KBM-7 (cell line): ENCODE results near the gene ADGRG1.

Experiments used
- DNase-seq: peaks from one replicate; pipeline ENCODE4 v3.0.0-alpha.2; 2015
- in situ Hi-C: fragments of 300-500 bp; cut with MboI; formaldehyde crosslinking; loops from 2 replicates; pipeline ENCODE4 v1.14.3; 2020; ENCODE audit warnings: low sequenced_read_pairs, low pct_unique_long_range_greater_than_20kb, mixed read lengths

Gene ADGRG1

DNA sequence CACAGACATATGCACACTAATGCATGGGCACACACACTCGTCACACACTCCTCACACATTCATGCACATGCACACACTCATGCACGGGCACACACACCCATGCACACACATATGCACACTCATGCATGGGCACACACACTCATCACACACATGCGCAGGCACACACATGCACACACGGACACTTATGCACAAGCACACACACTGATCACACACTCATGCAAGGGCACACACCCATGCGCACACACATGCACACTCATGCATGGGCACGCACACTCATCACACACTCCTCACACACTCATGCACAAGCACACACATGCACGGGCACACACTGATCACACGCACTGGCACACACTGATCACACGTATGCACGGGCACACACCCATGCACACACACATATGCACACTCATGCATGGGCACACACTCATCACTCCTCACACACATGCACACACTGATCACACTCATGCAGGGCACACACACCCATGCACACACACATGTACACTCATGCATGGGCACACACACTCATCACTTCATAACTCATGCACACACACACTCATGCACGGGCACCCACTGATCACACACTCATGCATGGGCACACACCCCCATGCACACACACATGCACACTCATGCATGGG lies 16.1 kb downstream of the ADGRG1 start:
- no peak for DNase-seq
- in situ Hi-C loops, result loop anchor here (10.0 kb wide), 1 partner anchor 50 kb away; no protein-coding TSS in a partner anchor

DNA sequence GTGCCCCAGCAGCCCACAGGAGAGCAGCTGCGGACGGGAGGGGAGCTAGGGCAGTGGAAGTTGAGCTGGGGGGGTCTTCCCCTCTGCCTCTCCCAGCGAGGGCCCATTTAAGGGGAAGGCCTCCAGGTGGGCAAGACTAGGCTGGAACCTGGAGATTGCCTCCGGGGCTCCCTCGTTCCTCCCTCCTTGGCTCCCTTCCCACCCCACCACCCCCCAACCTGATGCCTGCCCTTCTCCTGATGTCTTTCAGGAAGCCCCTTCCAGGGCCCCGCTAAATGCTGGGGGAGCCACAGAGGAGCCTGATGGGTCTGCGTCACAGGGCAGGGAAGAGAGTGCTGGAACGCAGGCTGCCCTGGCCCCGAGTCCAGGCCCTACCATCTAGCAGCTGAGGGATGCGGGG lies 16.7 kb downstream of the ADGRG1 start:
- in situ Hi-C loops, result loop anchor here (10.0 kb wide), 1 partner anchor 50 kb away; no protein-coding TSS in a partner anchor
- DNase-seq, result no peak

DNA sequence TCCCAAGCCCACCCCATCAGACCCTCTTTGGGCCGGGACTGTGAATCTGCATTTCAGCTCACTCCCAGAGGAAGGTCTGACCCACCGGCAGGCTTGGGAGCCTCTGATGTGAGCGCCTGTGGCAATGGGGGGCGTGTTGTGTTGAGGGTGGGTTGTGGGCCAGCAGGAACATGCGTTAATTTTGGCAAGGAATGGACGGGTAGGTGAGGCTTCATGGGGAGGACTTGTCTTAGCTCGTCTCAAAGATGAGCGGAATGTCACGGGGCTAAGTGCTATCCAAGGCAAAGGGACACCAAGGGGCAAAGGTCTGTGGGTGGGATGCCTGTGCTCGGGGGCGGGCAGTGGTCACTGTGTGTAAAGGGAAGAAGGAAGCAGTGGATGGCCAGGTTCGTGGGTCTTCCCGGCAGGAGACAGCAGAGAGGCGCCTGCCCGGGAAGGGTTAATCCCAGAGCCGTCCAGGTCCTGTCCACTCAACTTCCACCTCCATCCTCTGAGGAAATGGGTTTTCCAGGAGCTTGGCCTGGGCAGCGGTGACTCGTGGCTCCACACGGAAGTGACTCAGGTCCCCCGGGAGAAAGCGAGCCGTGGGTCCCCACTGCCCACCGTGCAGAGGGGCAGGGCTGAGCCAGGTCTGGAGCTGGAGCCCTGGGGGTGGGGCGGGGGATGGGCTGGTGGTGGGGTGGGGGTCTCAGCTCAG lies 17.4 kb downstream of the ADGRG1 start:
- in situ Hi-C loops, result loop anchor here (10.0 kb wide), 1 partner anchor 51 kb away; no protein-coding TSS in a partner anchor
- DNase-seq, result no peak

DNA sequence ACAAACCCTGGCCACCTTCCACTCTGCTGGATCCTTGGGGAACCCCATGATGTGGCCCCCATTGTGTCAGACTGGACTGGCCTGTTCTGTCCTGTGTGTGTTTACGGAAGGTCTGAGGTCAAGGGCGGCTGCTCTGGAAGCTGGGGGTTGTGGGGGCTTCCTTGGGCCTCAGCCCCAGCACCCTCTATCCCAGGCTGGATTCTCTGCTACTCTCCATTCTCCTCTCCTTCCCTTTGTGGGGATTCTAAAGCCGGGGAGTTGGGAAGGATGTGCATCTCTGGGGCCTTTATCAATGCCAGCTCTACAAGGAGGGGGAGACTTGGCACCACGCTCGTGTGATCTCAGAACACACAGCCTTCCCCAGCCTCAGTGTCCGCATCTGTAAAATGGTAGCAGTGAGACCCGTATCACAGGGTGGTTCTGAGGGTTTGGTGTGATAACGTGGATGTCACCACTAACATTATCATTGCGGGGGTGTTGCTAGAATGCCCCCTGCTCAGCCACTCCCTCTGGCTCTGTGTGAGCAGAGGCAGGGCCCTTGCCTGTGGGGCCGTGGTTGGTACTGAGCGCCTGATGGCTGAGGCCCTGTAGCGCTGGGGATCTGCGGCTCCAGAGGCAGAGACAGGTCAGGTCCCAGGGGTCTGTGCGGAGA lies 18.1 kb downstream of the ADGRG1 start:
- in situ Hi-C loops, result loop anchor here (10.0 kb wide), 1 partner anchor 52 kb away; no protein-coding TSS in a partner anchor
- no peak for DNase-seq

DNA sequence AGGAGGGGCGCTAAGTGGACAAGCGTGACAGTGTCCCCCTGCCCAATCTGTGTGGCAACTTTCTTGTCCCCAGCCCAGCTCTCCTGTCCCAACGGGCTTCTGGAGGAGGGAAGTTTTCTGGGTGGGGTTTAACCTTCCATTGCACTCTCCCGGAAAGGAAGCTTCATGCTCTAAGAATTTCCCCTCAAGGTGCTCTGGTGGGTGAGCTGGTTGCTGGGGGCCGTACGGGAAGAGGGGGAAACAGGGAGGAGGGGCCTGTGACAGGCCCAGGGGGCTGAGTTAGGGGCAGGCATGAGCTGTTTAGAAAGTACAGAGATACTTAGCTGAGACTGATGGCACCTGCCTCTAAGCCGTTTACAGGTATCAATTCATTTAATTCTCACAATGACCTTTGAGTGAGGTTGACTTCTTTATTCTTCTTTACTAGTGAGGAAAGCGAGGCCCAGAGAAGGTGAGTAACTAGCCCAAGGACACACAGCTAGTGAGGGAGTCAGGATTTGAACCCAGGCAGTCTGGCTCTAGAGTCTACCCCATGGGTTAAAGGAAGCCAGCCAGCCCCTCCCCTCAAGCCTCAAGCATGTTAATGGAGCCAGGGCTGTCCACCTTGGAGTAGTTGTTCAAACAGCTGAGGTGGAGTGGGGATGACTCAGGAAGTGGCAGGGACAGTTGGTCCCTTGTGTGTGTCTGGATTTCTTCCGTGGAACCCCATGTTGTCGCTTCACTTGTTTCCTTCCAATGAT lies 18.9 kb downstream of the ADGRG1 start:
- no peak for DNase-seq
- in situ Hi-C loops, result loop anchor here (10.0 kb wide), 1 partner anchor 53 kb away; no protein-coding TSS in a partner anchor

DNA sequence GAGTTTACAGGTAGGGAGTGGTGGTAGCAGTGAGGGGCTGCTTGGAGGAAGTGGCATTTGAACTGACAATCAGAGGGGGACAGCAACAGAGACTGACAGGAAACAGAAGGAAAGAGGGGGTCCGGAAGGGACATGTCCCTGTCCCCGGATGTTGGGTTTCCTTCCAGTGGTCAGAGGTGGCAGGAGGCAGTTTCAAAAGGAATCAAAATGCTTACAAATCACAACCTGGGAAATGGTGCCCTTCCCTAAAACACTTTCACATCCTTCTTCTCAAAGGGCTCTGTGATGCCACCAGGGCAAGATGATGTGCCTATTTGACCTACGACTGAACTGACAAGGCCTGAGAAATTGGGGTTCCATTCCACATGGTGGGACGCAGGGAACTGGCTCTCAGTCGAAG lies 19.7 kb downstream of the ADGRG1 start:
- in situ Hi-C loops, result loop anchor here (10.0 kb wide), 1 partner anchor 53 kb away; no protein-coding TSS in a partner anchor

DNA sequence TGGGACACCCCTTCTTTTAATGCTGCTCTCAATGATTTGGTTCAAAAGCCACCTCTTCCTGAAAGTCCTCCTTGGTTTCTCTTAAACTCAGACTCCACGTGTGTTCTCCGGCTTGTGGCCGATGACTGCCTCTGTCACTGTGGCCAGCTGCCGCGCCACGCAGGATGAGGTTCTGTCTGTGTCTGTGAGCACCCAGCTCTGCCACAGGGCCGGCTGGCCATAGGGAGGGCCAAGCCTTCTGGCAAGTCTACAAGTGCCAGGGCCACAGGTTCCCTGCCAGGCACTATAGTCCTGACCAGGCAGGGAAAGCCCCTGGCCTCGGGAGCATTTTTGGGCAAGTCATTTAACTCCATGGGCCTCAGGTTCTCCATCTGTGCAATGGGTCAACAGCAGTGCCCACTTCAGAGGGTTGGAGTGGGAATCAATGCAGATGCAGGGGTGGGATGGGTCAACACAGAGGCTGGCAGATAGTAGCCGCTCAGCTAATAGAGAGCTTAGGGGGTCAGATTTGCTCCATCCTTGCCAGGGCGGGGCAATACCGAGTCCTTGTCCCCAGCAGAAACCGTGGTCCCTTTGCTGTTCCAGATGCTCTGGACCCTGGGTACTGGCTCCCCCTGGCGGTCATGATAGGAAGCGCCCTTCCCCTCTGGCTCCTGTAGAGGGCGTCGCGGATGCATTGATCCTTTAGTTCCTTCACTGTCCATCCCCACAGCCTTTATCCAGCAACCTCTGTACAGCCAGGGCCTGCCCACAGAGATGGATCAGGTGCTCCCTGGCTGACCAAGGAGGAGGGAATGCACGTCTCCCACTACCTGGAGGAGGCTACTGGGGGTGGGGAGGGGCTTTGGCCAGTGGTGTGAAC lies 20.4 kb downstream of the ADGRG1 start:
- in situ Hi-C loops, result loop anchor here (10.0 kb wide), 1 partner anchor 54 kb away; no protein-coding TSS in a partner anchor
- peak; percentile 98 for DNase-seq

More for the DNA sequence above, 19.7 kb downstream of the ADGRG1 start:
- no peak for DNase-seq

DNA sequence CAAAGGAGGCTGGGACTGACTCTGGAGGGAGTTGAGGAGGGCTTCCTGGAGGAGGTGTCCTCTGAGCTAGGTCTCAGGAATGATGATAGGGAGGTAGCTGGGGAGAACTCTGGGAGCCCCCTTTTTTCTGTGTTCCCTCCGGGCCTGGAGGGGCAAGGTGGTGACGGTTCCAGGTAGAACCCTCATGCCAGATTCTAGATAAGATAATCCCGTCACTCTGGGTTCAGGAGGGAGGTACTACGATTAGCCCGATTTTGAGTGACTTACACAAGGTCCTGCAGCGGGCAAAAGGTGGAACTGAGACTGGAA lies 21.0 kb downstream of the ADGRG1 start:
- in situ Hi-C loops, result loop anchor here (10.0 kb wide), 1 partner anchor 55 kb away; no protein-coding TSS in a partner anchor
- DNase-seq, result no peak

DNA sequence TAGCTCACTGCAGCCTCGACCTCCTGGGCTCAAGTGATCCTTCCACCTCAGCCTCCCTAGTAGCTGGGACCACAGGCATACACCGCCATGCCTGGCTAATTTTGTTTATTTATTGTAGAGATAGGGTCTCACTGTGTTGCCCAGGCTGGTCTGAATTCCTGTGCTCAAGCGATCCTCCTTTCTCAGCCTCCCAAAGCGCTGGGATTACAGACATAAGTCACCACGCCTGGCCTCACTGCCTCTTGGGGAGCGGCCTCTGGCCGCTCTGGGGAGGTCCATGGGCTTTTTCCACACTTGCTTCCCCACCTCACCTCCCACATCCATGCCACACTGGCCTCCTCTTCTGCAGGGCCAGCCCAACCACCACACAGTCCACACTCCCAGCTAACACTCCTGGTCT lies 21.4 kb downstream of the ADGRG1 start:
- DNase-seq, result no peak
- in situ Hi-C loops, result loop anchor here (10.0 kb wide), 1 partner anchor 55 kb away; no protein-coding TSS in a partner anchor

DNA sequence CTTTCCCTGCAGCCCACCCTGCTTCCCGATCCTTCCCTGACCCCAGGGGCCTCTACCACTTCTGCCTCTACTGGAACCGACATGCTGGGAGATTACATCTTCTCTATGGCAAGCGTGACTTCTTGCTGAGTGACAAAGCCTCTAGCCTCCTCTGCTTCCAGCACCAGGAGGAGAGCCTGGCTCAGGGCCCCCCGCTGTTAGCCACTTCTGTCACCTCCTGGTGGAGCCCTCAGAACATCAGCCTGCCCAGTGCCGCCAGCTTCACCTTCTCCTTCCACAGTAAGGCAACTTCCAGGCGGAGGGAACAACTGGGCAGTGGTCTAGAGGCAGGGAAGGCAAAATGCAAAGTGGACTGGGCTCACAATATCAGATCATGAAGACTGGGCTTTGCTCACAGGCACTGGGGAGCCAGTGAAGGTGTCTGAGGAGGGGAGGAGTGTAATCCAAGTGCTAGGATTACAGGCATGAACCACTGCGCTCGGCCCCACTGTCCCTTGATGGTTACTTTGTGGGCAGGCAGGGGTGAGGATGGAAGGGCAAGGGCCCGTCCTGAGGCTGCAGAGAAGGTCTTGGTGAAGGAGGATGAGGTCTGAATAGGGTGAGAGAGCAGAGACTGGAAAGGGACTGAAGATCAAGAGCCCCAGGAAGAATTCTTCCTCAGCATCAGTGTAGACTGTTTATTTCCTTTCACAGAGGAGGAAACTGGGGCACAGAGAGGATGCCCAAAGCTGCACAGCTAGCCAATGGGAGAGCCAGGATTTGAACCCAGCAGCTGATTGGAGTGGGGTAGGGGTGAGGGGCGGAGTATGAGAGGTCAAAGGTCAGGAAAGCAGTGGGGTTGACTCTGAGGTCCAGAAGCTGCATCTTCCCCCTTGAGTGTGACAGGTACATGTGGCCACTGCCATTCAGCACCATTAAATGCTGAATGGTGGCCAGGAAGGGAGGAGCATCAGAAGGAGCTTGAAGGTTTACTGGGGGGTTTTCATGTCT lies 23.2 kb downstream of the ADGRG1 start:
- peak; percentile 58 for DNase-seq

DNA sequence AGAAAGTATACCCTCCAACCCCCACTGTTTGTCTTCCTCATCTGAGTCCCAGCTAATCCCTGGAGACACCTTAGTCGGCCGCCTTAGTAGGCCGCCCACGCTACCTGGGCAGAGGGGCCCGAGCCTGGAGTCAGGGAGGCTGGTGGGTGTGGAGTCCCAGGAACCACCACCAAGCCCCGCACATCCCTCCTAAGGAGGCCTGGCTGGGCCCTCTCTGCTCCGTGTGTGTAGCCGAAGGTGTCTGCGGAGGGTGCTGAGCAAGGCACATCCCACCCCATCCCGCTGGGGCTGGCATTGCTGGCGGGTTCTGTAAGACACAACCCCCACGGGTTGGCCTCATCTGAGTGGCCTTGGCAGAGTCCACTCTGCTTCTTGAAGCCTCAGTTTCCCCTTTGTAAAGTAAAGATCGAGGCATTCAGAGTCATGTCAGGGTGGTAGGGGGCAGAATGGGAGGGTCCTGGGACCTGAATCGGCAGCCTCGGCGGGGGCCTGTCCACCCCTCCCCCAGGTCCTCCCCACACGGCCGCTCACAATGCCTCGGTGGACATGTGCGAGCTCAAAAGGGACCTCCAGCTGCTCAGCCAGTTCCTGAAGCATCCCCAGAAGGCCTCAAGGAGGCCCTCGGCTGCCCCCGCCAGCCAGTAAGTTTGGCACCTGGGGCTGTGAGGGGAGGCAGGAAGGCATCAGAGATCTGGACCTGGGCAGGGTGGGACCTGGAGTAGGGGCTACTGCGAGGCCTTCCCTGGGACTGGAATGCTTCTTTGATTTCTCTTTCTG lies 24.5 kb downstream of the ADGRG1 start:
- peak; percentile 24 for DNase-seq
- in situ Hi-C loops, result no loop called here

More for the DNA sequence above, 23.2 kb downstream of the ADGRG1 start:
- in situ Hi-C loops, result no loop called here

DNA sequence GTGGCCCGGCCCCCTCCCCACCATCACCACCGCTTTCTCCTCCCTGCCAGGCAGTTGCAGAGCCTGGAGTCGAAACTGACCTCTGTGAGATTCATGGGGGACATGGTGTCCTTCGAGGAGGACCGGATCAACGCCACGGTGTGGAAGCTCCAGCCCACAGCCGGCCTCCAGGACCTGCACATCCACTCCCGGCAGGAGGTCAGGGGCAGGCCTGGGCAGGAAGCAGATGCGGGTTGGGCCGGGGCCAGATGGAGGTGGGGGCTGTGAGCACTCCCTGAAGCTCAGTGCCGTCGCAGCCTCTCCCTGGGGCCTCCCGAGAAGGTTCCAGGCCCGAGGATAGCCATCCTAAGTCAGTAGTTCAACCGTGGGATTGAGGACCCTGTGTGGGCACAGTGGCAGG lies 25.5 kb downstream of the ADGRG1 start:
- peak; percentile 83 for DNase-seq
- in situ Hi-C loops, result no loop called here

DNA sequence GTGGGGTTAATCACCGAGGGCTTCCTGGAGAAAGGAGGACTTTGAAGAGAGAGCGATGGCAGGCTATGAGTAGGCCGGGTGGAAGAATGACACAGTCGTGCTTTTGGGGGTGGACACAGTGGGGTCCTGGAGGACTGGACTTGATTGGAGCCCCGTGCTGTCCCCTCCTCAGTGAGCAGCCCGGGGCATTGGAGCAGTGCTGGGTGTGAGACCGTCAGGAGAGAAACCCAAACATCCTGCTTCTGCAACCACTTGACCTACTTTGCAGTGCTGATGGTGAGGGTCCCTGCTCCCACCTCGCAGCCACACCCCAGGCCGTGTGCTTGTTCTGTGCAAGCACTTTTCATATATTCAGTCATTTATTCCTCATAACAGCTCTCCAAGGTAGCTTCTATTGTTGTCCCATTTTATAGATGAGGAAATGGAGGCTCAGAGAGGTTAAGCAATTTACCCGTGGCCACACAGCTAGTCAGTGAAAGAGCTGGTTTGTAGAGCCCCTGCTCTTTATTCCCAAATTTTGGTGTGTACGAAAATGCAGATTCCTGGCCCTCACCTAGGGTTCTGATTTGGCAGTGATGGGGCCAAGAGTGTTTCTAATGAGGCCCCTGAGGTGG lies 28.0 kb downstream of the ADGRG1 start:
- in situ Hi-C loops, result no loop called here
- no peak for DNase-seq

DNA sequence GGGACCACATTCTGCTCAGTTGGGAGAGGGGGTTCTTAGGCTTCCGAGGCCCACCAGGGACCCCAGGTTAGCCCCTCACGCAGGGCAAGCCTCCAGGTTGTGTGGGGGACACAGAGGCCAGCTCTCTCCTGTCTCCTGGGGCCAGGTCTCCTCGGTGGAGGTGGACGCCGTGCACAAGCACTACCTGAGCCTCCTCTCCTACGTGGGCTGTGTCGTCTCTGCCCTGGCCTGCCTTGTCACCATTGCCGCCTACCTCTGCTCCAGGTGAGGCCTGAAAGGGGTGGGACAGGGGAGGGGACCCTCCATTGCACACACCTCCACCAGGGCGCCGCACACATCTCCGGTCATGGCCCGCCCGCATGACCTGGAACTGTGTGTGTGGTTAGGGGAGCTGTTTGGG lies 28.8 kb downstream of the ADGRG1 start:
- in situ Hi-C loops, result no loop called here
- DNase-seq, result no peak

DNA sequence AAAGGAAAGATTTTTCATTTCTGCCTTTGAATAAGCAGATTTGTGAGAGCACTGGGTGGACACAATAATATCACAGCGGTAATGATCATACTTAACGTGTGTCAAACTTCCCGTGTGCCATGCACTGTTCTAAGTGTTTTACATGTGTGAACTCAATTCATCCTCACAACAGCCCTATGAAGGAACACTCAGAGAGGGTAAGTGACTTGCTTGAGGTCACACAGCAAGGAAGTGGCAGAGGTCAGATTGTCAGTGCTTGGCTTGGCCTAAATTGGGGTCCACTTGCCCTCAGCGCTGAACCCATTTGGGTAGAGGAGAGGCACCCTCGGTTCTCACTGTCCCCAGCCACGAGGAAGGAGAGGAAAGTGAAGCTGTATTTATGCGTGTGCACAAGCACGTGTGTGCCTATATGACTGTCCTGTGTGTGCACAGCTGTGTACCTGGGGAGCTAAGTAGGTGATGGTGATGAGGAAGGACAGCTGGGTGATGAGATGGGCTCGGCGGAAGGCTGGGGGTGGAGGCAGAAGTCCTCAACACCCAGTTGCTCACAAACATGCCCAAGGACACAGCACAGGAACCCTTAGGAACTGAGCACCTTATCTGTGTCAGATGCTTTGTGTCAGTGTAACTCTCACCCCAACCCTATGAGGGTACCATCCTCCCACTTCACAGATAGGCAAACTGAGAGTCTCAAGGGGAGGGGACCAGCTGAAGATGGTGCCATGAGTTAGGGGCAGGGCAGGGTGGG lies 29.9 kb downstream of the ADGRG1 start:
- DNase-seq, result no peak

More for the DNA sequence above, 29.9 kb downstream of the ADGRG1 start:
- in situ Hi-C loops, result no loop called here
